ENCODE results near the gene REL.
"Not testable (repeated sequence)": the region's sequence is repeated elsewhere in the genome, so short reads cannot be mapped to it uniquely, and the experiment has no call there.

The REL gene

DNA sequence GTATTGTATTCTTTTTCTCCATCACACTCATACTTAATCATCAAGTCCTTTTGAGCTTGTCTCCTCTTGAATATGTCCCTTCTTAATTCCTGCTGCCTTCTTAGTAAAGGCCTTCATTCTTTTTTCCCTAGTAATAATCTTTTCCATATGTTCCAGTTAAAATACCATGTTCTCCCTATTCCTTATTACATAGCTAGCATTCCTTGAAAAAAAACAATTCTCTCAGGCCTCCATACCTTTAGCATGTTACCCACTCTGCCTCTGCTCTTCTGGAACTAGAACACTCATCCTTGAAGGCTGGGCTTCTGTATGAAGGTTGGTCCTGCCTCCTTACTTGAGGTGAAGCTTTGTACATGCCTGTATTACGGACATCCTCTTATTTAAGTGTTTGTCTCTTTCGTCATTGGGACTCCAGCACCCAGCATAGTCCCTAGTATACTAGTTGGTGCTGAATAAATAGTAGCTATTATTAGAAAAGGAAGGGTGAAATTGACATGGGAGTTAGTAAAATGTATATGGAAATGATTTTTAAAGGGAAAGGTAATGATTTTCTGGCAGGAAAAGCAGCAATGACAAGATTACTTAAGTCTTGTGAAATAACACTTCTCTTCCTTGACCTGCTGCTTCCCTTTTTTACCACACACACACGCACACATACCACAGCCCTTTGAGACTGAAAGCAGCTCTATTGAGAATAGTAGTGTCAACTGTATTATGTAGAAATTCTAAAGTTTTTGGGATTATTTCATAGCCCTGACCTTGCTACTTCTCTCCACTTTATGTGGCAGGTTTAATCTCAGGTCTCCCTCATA, 45.6 kb downstream of the REL start:
- DNase-seq = no peak

DNA sequence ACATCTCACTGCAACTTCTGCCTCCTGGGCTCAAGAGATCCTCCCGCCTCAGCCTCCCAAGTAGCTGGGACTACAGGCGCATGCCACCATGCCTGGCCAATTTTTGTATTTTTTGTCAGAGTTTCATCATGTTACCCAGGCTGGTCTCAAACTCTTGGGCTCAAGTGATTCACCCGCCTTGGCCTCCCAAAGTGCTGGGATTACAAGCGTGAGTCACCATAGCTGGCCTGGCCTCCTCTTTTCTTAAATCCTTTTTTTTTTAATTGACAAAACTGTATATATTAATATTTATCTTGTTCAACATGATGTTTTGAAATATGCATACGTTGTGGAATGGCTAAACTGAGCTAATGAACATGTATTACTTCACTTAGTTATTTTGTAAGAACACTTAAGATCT, 50.7 kb downstream of the REL start:
- not testable (repeated sequence) for DNase-seq

DNA sequence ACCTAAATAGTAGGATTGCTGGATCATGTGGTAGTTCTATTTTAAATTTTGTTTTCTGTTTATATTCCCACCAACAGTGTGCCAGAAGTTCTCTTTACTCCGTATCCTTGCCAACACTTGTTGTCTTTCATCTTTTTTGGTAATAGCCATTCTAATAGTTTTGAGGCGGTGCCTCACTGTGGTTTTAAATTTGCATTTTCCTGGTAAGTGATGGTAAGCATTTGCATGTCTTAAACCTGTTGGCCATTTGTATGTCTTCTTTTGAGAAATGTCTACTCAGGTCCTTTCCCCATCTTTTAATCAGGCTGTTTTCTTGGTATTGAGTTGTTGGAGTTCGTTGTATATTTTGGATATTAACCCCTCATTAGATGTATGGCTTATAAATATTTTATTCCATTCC, 51.6 kb downstream of the REL start:
- no peak for DNase-seq

DNA sequence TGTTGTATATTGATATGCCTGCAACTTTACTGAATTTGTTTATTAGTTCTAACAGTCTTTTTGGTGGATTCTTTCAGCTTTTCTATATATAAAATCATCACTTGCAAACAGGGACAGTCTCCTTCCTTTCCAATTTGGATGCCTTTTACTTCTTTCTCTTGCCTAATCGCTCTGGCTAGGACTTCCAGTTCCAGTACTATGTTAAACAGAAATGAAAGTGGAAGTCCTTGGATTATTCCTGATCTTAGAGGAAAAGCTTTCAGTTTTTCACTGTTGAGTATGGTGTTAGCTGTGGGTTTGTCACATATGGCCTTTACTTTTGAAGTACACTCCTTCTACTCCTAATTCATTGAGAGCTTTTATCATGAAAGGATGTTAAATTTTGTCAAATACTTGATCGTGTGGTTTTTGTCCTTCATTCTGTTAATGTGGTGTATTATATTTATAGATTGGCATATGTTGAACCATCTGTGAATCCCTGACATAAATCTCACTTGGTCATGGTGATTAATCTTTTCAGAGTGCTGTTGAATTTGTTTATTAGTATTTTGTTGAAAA, 52.9 kb downstream of the REL start:
- DNase-seq = no peak

DNA sequence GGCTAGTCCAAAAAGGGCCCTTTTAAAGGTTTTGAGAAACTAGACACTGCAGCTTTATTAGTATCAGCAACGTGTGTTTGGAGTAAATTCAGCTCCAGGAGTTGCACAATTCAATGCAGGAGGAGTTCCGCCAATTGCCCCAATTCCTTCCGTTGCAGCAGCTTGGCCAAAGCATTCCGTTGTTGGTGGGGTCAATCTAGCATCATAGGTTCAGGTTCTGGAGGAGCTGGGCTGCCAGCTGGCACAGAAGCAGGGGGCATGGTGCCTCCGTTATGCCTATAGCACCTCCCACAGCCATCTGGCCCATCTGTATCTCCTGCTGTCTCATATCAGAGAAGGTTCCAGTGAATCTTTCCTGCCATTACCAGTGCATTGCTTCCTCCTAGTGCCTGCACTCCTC, 55.4 kb downstream of the REL start:
- no peak for DNase-seq

DNA sequence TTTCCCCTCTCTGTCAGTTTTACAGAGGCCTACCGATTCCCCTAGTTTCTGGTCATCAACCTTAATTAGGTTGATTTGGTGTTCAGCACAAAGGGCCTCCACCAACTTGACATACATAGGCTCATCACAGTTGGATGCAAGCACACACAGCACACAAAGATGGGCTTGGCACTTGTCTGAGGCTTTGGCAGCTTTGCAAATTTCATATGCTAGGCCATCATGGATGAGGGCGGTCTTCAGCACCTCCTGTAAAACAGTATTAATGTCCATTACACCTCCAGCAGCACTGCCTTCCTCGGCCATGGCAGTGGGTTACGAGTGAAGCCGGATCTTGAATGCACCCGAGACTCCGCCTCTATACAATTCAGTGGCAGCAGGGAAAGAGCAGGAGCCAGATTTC, 56.9 kb downstream of the REL start:
- no peak for DNase-seq

DNA sequence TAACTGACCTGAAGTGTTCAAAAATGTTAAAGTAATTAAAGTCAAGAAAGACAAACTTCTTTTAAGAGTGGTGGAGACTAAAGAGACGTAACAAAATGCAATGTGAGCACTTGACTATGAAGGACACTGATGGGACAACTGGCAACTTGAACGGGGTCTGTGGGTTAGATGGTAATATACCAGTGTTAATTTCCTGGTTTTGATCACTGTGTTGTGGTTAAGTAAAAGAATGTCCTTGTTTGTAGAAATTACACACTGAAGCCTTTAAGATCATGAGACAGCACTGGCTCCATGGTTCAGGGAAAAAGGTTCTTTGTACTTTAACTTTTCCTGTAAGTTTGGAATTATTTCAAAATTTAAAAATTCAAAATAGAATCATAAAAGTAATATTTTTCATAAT, 58.2 kb downstream of the REL start:
- no peak for DNase-seq

DNA sequence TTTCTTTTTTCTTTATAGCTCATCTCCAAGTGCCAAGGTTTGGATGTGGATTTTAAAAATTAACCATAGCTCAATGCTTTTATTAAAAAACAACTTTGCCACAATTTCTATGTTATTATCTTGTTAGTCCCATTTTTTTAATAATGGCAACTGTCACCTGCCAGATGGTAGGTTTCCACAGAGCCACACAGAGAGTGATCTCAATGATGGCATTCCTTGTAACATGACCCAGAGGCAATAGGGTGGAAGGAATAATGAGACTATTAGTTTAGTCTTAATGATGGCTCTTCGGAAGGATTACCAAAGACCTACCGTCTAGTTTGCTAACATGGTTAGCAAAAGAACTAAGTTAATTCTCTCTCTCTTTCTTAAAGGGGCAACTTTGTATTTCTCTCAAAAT, 64.0 kb downstream of the REL start:
- no peak for DNase-seq

DNA sequence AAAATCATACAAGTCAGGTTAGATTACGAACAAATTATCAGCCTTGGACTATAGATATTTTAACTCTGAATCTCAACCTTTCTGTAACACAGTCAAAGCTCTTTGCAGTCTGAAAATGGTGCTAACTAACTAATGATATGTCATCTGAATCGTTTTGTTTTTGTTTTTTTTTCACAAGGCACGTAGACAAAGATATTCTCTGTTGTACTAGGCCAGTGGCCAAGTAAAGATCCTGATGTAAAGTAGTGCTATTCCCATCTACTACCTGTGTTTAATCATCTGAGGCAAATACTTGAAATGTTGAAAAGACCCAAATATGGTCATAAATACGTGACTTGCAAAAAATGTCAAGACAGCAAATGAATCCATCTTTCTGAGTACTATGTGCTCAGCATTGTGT, 65.7 kb downstream of the REL start:
- DNase-seq = no peak

DNA sequence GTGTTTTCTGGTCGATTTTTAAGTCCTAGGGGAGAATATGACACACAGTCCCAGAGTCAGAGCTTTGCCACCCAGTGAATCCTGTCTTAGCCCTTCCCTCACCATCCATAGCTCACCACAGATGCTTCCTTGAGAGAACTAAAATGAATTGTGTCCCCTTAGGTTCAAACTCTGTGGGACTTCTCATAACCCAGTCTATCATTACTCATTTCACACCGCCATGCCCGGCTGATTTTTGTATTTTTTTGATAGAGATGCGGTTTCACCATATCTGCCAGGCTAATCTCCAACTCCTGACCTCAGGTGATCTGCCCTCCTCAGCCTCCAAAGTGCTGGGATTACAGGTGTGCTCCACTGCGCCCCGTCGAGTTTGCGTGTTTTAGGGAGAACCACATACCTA, 66.8 kb downstream of the REL start:
- no peak for DNase-seq

DNA sequence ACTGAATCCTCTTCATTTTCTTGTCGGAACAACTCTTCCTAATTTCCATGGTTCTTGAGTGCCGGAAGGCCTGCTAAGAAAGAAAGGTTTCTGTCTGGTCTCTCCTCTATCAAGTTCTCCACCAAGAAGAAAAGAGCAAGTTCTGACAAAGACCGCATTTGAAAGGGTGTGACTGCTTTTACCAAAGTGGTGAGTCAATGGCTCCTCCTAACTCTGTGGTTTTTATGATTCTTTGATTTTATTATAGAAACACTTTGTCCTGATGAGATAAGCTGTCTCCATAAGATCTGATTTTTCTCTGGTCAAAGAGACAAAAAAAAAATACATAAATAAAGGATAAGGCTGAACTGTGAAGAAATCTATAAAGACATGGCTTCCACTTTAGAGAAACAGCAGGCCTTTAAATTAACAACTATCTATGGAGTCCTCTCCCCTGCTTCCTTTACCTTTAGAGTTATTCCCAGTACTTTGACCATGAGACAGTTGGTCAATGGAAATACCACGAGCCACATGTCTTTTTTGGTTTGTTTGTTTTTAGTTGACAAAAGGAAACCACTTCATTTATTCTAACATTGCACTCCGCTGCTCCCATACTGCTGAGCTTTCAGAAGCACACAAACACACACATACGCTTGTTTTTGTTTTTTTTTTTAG, 67.7 kb downstream of the REL start:
- no peak for DNase-seq

DNA sequence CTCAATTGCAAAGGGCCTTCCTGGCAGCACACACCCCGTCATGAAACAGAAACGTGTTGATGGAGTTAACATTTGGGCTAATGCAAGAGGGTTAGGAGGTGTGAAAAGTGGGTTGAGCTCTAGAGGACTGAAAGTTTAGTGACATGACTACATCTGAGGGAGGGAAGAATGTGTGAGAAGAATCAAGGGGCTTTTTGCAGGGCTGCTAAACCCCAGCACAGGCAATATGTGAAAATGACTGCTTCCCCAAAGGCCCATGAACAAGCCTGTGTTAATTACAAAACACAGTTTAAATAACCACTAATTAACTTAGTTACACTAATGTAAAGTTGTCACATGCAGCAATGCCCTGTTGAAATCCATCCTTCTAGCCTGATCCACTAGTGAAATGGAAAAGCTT, 72.8 kb downstream of the REL start:
- no peak for DNase-seq

DNA sequence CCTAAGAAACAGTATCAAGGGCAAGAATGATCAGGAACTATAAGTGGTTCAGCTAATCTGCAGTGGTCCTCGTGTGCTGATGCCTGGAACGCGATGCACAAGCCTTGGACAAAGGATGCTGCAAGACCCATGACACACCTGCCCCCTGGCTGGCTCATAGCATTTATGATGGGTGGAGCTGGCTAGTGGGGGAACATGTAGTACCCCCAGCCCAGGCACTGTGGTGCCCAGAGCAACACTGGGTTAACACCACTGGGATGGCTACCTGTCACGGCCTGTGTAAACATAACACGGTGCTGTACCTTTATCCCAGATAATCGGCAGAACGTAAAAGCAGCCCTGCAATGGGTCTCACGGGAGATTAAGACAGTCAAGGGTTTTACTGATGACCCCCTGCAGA, 75.8 kb downstream of the REL start:
- no peak for DNase-seq

DNA sequence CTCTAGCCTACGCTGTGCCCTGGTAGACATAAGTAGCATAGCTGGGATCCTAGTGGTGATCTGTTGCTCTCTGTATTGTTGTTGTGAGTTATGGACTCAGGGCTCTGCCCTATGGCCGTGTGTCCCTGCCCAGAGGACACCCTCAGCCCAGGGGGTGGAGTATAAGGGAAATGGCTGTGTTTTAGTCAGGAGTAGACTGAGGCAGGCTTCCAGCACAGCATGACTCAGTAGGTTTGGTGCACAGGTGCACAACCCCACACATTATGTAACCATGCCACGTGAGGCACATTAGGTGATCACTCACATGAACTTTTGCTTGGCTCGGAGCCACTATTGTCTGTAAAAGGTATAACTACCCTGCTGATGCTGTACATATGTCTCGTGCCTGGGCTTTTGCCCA, 76.3 kb downstream of the REL start:
- DNase-seq = no peak

DNA sequence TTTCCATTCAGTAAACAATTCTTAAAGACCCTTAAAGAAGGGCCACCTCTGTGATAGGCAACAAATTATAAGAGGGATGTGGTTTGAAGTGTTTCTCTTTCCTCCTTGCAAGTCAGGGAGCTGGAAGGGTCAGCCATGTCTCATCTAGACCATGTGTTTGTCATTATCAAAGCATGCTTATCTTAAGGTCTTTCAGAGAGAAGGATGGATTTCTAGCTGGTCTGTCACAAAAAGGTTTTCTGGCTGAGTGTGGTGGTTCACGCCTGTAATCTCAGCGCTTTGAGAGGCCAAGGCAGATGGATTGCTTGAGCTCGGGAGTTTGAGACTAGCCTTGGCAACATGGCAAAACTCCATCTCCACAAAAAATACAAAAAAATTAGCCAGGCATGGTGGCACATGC, 77.0 kb downstream of the REL start:
- no peak for DNase-seq

DNA sequence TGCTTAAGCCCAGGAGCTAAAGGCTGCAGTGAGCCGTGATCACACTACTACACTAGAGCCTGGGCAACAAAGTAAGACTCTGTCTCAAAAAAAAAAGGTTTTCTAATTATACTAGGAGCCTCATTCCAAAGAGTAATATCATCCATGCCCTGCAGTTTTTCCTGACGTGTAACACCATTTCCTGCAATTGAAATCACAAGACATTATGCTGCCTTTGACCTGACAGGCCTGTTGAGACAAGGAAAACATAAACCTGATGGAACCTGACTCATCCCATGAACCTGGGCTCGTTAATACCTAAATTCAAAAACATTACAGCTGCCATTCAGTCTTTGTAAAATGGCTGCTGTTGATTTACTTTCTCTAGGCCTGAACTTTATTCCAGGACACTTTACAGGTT, 77.4 kb downstream of the REL start:
- DNase-seq = no peak

DNA sequence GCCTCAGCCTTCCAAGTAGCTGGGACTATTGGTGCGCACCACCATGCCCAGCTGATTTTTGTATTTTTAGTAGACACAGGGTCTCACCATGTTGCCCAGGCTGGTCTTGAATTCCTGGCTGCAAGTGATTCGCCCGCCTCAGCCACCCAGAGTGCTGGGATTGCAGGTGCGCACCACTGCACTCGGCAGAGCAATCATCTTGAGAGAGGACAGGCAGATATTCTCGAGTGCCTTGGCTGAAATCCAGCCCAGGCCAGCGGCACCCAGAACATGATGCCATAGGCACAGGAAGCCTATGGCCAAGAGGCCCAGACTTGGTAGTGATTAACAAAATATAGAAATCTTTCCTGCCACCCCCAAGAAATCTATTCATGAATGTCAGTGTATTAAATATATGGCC, 78.1 kb downstream of the REL start:
- no peak for DNase-seq

DNA sequence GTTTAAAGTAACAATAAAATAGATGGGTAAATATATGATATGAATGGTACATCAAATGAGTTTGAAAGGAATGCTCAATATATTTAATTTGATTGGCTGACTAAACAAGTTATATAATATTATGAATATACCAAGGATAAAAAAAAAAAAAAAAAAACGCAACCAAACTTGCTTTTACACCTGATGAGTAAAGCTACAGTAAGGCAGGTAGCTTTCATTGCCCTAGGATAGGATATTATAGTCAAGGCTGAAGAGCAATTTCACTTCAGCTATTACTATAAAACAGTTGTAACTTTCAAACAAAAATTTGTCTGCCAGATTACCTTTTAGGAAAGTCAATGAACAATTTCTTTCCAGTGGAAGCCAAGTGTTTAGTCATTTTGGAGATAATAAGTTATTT, 79.3 kb downstream of the REL start:
- DNase-seq = no peak

DNA sequence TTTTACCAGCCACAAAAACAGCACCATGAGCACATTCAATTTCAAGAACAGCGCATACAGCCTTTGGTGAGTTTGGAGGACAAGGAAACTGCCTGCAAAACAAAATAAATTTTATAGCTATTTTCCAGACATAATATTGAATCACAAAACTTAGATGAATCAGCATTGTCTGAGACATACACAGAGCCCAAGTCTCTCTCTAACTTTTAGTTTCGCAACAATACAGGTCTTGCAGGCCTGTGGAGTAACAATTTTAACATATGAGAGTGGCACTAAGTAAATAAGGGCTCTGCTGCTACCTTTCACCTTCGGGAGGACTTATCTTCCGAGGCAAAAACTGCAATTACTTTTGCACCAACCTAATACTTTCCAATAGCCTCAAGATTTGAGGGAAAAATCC, 80.1 kb downstream of the REL start:
- no peak for DNase-seq

DNA sequence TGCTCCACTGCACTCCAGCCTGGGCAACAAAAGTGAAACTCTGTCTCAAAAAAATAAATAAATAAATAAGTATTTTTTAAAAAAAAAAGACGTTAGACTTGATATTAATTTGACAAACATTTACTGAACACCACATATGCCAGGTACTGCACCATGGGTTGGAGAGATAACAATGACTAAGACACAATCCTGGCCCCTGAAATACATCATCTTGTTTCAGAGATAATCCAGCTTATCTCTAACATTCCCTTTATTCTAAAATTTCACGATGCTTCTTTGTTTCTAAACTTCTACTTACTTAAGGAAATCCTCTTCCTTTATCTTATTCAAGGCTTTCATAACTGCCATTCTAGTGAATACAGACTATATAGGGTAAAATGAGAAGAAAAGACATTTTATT, 81.2 kb downstream of the REL start:
- DNase-seq = no peak

DNA sequence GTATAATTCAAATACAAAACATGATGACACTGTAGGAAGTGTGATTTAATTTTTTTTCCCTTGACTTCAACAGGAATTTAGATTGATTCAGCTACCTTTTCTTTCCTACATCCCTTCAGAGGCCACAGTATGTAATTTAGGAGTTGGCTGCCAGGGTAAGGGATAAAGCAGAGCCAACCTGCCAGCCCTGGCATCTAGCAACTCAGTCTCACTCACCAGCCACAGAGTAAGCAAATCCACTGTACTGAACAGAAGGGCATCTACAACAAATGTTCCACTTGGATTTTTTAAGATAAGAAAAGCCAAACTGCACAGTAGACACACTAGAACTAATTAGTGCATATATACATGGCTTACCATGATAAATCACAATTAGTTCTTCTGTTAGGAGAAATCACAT, 81.8 kb downstream of the REL start:
- no peak for DNase-seq

DNA sequence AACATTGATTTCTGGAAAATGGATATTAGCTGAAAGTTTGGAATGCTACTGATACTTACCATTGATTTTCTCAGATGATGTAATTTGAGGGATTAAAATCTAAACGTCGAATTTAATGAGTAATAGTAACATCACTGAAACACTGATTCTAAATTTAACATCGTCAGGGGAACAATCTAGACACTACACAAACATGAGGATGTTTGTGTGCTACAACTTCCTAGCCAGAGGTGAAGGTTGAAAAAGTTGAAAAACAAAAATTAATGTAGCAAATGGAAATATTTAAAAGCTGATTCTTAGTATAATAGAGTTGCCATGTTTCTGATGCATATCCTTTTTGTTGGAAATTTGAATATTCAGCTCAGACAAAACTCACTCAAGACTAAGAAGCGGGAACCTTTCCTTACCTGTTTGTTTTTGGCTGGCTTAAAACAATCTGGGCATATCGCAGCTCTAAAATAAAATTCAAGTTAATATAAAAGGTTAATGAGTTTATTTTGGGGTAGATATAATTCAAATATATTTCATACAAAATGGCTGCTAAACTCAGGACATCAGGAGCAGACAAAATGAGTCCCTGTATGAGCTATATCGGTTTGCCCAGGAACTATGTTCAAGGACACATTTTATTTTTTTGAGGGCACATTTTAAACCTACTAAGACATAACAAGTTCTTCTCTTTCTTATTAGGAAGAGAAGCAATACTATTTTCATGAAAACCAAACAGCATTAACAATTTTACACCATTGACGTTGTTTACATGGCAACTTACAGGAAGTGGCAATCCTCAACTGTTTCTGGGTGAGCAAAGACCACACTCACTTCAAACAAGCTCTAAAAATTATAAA, 83.5 kb downstream of the REL start:
- DNase-seq = no peak

DNA sequence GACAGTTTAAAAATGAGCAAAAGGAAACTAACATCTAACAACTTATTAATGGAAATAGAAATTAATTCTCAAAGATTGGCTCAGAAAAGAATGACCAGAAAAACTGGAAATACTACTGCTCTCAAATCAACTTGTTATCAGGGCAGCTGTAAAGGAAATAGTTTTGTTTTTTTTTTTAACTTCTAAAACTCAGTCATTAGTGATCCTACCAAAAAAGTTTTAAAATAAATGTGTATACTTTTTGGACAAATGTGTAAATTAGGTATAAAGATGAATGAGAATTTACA, 84.1 kb downstream of the REL start:
- DNase-seq = no peak

Data from NCI-H1436 (cell line).